ENCODE data around the gene MAST4.
"Not testable (repeated sequence)": the region's sequence is repeated elsewhere in the genome, so short reads cannot be mapped to it uniquely, and the experiment has no call there.

MAST4 gene

GRCh38 chr5:66695840-66696239 is 99.6 kb downstream of the MAST4 start:
- not testable (repeated sequence) for DNase-seq (ENCODE audit: low read depth in 2 of 3, low spot score in 2 of 3)

GRCh38 chr5:66697796-66698564 is 101.8 kb downstream of the MAST4 start:
- DNase-seq (ENCODE audit: low read depth in 2 of 3, low spot score in 2 of 3) = no peak

GRCh38 chr5:66701244-66701643 is 105.1 kb downstream of the MAST4 start:
- DNase-seq (ENCODE audit: low read depth in 2 of 3, low spot score in 2 of 3) = no peak

GRCh38 chr5:66702426-66702825 is 106.2 kb downstream of the MAST4 start:
- no peak for DNase-seq (ENCODE audit: low read depth in 2 of 3, low spot score in 2 of 3)

GRCh38 chr5:66704790-66705425 is 108.7 kb downstream of the MAST4 start:
- DNase-seq (ENCODE audit: low read depth in 2 of 3, low spot score in 2 of 3) = no peak

GRCh38 chr5:66708368-66708767 is 112.2 kb downstream of the MAST4 start:
- no peak for DNase-seq (ENCODE audit: low read depth in 2 of 3, low spot score in 2 of 3)

- no peak for DNase-seq (ENCODE audit: low read depth in 2 of 3, low spot score in 2 of 3)
Observed at GRCh38 chr5:66710557-66711088, 114.4 kb downstream of the MAST4 start.

- no peak for DNase-seq (ENCODE audit: low read depth in 2 of 3, low spot score in 2 of 3)
Observed at GRCh38 chr5:66713998-66714397, 117.8 kb downstream of the MAST4 start.

- DNase-seq (ENCODE audit: low read depth in 2 of 3, low spot score in 2 of 3) = no peak
Observed at GRCh38 chr5:66717455-66718373, 121.5 kb downstream of the MAST4 start.

GRCh38 chr5:66718374-66719002 is 122.3 kb downstream of the MAST4 start:
- no peak for DNase-seq (ENCODE audit: low read depth in 2 of 3, low spot score in 2 of 3)

- no peak for DNase-seq (ENCODE audit: low read depth in 2 of 3, low spot score in 2 of 3)
Observed at GRCh38 chr5:66720780-66721179, 124.6 kb downstream of the MAST4 start.

- DNase-seq (ENCODE audit: low read depth in 2 of 3, low spot score in 2 of 3) = no peak
Observed at GRCh38 chr5:66722686-66723085, 126.5 kb downstream of the MAST4 start.

GRCh38 chr5:66724349-66725139 is 128.4 kb downstream of the MAST4 start:
- no peak for DNase-seq (ENCODE audit: low read depth in 2 of 3, low spot score in 2 of 3)

- no peak for DNase-seq (ENCODE audit: low read depth in 2 of 3, low spot score in 2 of 3)
Observed at GRCh38 chr5:66727630-66728029, 131.4 kb downstream of the MAST4 start.

- DNase-seq (ENCODE audit: low read depth in 2 of 3, low spot score in 2 of 3) = no peak
Observed at GRCh38 chr5:66728049-66728448, 131.9 kb downstream of the MAST4 start.

- no peak for DNase-seq (ENCODE audit: low read depth in 2 of 3, low spot score in 2 of 3)
Observed at GRCh38 chr5:66737096-66737495, 140.9 kb downstream of the MAST4 start.

- no peak for DNase-seq (ENCODE audit: low read depth in 2 of 3, low spot score in 2 of 3)
Observed at GRCh38 chr5:66738136-66738535, 141.9 kb downstream of the MAST4 start.

- DNase-seq (ENCODE audit: low read depth in 2 of 3, low spot score in 2 of 3) = no peak
Observed at GRCh38 chr5:66739021-66739420, 142.8 kb downstream of the MAST4 start.

- DNase-seq (ENCODE audit: low read depth in 2 of 3, low spot score in 2 of 3) = no peak
Observed at GRCh38 chr5:66739951-66740350, 143.8 kb downstream of the MAST4 start.

GRCh38 chr5:66741394-66741793 is 145.2 kb downstream of the MAST4 start:
- no peak for DNase-seq (ENCODE audit: low read depth in 2 of 3, low spot score in 2 of 3)
